HG03439 (cell line): Measurements from ENCODE around the gene PCDH9.
A peak's percentile ranks its signal among the peaks of the same experiment; 100 is the strongest.

Experiments
- ATAC-seq: cut with Tn5 transposase; IDR thresholded peaks from one replicate; pipeline ENCODE4 v1.9.1; 2021; ENCODE audit warnings: mild to moderate bottlenecking, moderate library complexity; ENCODE audit not compliant: unreplicated experiment

PCDH9 gene

GRCh38 chr13:67229481-67230403, at the start of gene PCDH9:
PCDH9 (minus strand) TSS chr13:67230336; CDS start chr13:67228440, 1,896 bp downstream.
- peak; percentile 10 for ATAC-seq

- no peak for ATAC-seq
Measured at GRCh38 chr13:67278235-67278634, 48.1 kb upstream of the PCDH9 start.

GRCh38 chr13:67277581-67277980, 47.4 kb upstream of the PCDH9 start:
- ATAC-seq: no peak

GRCh38 chr13:67275351-67275960, 45.3 kb upstream of the PCDH9 start:
- no peak for ATAC-seq

- ATAC-seq: no peak
Measured at GRCh38 chr13:67273001-67273400, 42.9 kb upstream of the PCDH9 start.

GRCh38 chr13:67267136-67267535, 37.0 kb upstream of the PCDH9 start:
- no peak for ATAC-seq

- no peak for ATAC-seq
Measured at GRCh38 chr13:67259208-67259607, 29.1 kb upstream of the PCDH9 start.

GRCh38 chr13:67258482-67258881, 28.3 kb upstream of the PCDH9 start:
- ATAC-seq: peak; percentile 77

- ATAC-seq: no peak
Measured at GRCh38 chr13:67238861-67239260, 8.7 kb upstream of the PCDH9 start.

GRCh38 chr13:67238277-67238859, 8.2 kb upstream of the PCDH9 start:
- peak; percentile 62 for ATAC-seq

GRCh38 chr13:67235265-67235664, 5.1 kb upstream of the PCDH9 start:
- ATAC-seq: no peak

- no peak for ATAC-seq
Measured at GRCh38 chr13:67232384-67232783, 2.2 kb upstream of the PCDH9 start.

- ATAC-seq: no peak
Measured at GRCh38 chr13:67231289-67232000, 1.3 kb upstream of the PCDH9 start.

- ATAC-seq: peak; percentile 98
Measured at GRCh38 chr13:67230404-67231288, 510 bp upstream of the PCDH9 start.

GRCh38 chr13:67228916-67229315, 1.2 kb downstream of the PCDH9 start:
- no peak for ATAC-seq

- no peak for ATAC-seq
Measured at GRCh38 chr13:67228031-67228430, 2.1 kb downstream of the PCDH9 start.

- ATAC-seq: no peak
Measured at GRCh38 chr13:67227131-67227983, 2.8 kb downstream of the PCDH9 start.

- ATAC-seq: no peak
Measured at GRCh38 chr13:67226696-67227095, 3.4 kb downstream of the PCDH9 start.
